ENCODE results near the gene OPN1SW.

OPN1SW gene

DNA sequence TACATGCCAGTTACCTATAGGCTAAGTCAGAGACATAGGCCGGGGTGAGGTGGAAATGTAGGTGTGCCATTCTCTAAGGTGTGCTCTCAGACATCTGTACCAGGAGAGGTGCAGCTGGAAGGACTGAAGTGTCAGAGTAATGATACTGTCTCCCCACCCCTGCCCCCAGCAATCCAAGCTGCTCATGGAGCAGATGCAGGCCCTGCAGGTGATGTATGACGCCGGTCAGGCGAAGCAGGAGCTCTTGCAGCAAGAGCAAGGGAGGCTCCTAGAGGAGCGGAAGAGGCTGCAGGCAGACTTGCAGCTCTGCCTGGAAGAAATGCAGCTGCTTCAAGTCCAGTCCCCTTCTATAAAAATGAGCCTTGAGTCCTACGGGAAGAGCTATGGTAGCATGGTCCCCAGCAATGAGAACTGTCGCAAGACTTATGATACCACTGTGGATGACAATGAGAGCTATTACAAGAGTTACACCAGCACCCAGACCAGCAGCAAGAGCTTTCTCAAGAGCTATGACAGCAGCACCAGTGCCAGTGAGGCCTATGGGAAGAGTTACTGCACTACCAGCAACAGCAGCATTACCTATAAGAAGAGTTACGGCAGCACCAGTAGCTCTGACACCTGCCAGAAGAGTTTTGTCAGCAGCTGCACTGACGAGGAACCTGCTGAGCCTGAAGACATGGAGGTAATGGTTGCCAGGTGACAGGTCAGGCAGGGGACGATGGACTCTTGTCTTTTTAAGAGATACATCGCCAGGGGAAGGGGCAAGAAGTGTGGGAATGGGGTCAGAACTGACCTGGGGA, 36.2 kb upstream of the OPN1SW start:
- CTCF ChIA-PET, result interaction anchor here (0.6 kb wide), 1 partner anchor 10 kb away, joined by 3 read pairs; no protein-coding TSS in a partner anchor
- TF ChIP-seq BHLHE40 (IDR thresholded peaks at IDR 0.05; ENCODE audit: borderline replicate concordance), result no peak
- no peak for TF ChIP-seq L3MBTL2 (conservative IDR thresholded peaks at IDR 0.05)
- TF ChIP-seq HDGF (IDR thresholded peaks at IDR 0.05; ENCODE audit: borderline replicate concordance), result no peak
- TF ChIP-seq FOXA1 (IDR thresholded peaks at IDR 0.05), result no peak
- no peak for TF ChIP-seq CTBP1 (IDR thresholded peaks at IDR 0.05; ENCODE audit: borderline replicate concordance)
- TF ChIP-seq SP1 (IDR thresholded peaks at IDR 0.05), result no peak
- no peak for TF ChIP-seq FOXM1 (IDR thresholded peaks at IDR 0.05; ENCODE audit: borderline replicate concordance)
- no peak for DNase-seq (ENCODE audit: extremely low spot score)
- POLR2A ChIA-PET, result no interaction called here

DNA sequence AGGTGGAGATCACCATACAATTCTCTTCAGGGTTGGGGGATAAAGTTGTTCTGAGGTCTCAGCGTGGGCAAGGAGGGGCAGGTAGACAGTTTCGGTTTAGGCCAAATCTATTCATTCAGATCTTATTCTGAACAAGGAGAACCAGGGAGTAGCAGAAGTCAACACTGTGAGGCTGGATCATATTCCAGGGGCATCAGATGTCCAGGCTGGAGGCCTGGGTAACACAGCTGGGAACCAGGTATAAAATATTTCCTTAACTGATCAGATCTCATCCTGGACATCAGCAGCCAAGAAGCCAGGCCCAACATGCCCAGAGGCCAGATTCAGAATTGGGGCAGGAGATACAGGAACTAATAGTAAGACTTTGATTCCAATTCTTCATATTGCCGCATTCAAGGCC, 35.4 kb upstream of the OPN1SW start:
- ChIA-PET CTCF (no interaction called here), POLR2A (no interaction called here)
- no peak for DNase-seq (ENCODE audit: extremely low spot score)

DNA sequence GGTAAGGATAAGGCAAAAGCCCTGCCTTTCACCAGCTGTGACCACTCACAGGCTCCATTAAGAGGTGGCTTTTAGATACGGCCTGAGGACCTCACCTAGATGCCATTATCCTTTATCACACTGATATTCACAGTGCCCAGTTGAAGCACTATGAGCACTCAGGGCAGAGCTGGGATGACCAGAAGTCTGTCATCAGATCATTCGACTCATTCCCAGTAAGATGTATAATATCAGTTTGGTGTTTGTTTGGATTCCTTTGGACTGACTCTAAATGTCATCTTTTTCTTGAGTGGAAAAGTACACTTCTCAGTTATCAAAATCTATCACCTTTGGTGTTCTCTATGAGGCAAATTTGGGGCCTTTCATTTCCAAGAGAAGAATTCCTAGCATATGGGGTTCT, 34.9 kb upstream of the OPN1SW start:
- DNase-seq (ENCODE audit: extremely low spot score), result no peak
- ChIA-PET CTCF (no interaction called here), POLR2A (no interaction called here)
- TF ChIP-seq, protein P1, sequence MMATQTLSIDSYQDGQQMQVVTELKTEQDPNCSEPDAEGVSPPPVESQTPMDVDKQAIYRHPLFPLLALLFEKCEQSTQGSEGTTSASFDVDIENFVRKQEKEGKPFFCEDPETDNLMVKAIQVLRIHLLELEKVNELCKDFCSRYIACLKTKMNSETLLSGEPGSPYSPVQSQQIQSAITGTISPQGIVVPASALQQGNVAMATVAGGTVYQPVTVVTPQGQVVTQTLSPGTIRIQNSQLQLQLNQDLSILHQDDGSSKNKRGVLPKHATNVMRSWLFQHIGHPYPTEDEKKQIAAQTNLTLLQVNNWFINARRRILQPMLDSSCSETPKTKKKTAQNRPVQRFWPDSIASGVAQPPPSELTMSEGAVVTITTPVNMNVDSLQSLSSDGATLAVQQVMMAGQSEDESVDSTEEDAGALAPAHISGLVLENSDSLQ (IDR thresholded peaks at IDR 0.05), result no peak
- TF ChIP-seq SUZ12 (IDR thresholded peaks at IDR 0.05), result no peak
- TF ChIP-seq FOXM1 (IDR thresholded peaks at IDR 0.05; ENCODE audit: borderline replicate concordance), result no peak
- no peak for TF ChIP-seq ZNF384 (IDR thresholded peaks at IDR 0.05)
- no peak for TF ChIP-seq CTBP1 (IDR thresholded peaks at IDR 0.05; ENCODE audit: borderline replicate concordance)
- TF ChIP-seq ELF4 (IDR thresholded peaks at IDR 0.05), result no peak
- TF ChIP-seq BHLHE40 (IDR thresholded peaks at IDR 0.05; ENCODE audit: borderline replicate concordance), result no peak
- TF ChIP-seq FOXK2 (IDR thresholded peaks at IDR 0.05), result no peak
- no peak for TF ChIP-seq SP1 (IDR thresholded peaks at IDR 0.05)

More for the DNA sequence above, 35.4 kb upstream of the OPN1SW start:
- no peak for TF ChIP-seq BHLHE40 (IDR thresholded peaks at IDR 0.05; ENCODE audit: borderline replicate concordance)
- TF ChIP-seq L3MBTL2 (conservative IDR thresholded peaks at IDR 0.05), result no peak
- TF ChIP-seq, protein P1 (IDR thresholded peaks at IDR 0.05), result no peak
- no peak for TF ChIP-seq SUZ12 (IDR thresholded peaks at IDR 0.05)
- no peak for TF ChIP-seq FOXA1 (IDR thresholded peaks at IDR 0.05)
- no peak for TF ChIP-seq ELF4 (IDR thresholded peaks at IDR 0.05)

DNA sequence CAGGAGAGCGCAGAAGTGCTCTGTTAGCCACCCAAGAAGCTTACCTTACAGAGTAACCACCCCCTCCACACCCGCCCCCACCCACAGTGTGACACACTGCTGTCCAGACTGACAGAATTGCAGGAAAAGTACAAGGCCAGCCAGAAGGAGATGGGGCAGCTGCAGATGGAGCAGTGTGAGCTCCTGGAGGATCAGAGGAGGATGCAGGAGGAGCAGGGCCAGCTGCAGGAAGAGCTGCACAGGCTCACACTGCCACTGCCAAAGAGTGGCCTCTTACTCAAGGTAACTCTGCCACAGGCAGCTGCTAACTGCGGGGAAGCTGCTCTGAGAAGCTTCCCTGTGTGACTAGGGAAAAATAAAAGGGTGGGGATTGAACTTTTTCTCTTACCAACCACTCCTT, 33.8 kb upstream of the OPN1SW start:
- CTCF ChIA-PET, result no interaction called here
- no peak for DNase-seq (ENCODE audit: extremely low spot score)
- TF ChIP-seq L3MBTL2 (conservative IDR thresholded peaks at IDR 0.05) (no peak), SUZ12 (IDR thresholded peaks at IDR 0.05) (no peak), LEF1 (IDR thresholded peaks at IDR 0.05; ENCODE audit: borderline replicate concordance) (no peak), SP1 (IDR thresholded peaks at IDR 0.05) (no peak), FOXA1 (IDR thresholded peaks at IDR 0.05) (no peak), NFRKB (IDR thresholded peaks at IDR 0.05) (no peak), ELF4 (IDR thresholded peaks at IDR 0.05) (no peak), CTBP1 (IDR thresholded peaks at IDR 0.05; ENCODE audit: borderline replicate concordance) (no peak), TARDBP (IDR thresholded peaks at IDR 0.05) (no peak), ARNT (IDR thresholded peaks at IDR 0.05) (no peak), FOXM1 (IDR thresholded peaks at IDR 0.05; ENCODE audit: borderline replicate concordance) (no peak), FOXK2 (IDR thresholded peaks at IDR 0.05) (no peak), ZNF384 (IDR thresholded peaks at IDR 0.05) (no peak), BHLHE40 (IDR thresholded peaks at IDR 0.05; ENCODE audit: borderline replicate concordance) (no peak), HDGF (IDR thresholded peaks at IDR 0.05; ENCODE audit: borderline replicate concordance) (no peak)
- TF ChIP-seq, protein P1 (IDR thresholded peaks at IDR 0.05), result no peak
- POLR2A ChIA-PET, result no interaction called here

DNA sequence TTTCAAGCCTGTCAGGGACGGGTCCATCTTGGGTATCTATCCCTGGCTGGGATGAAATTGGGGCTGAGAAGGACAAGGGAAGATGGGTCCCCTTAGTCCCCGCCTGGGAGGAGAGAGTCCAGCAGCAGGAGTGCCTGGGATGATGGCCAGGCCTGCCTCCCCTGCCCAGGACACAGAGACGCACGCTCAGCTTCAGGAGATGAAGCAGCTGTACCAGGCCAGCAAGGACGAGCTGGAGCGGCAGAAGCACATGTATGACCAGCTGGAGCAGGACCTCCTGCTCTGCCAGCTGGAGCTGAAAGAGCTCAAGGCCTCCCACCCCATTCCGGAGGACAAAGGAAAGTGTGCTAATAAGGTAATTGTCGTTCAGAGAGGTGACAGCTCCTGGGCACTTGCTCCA, 31.6 kb upstream of the OPN1SW start:
- ChIA-PET CTCF (interaction anchor here (0.8 kb wide), 1 partner anchor 15 kb away, joined by 3 read pairs; the partner anchor contains the start of gene CCDC136), POLR2A (interaction anchor here (1.0 to 1.6 kb wide), 2 partner anchors 16 to 68 kb away, joined by 3 to 4 read pairs; partner anchors contain the start of genes CALU and CCDC136)
- TF ChIP-seq FOXM1 (IDR thresholded peaks at IDR 0.05; ENCODE audit: borderline replicate concordance) (no peak), BHLHE40 (IDR thresholded peaks at IDR 0.05; ENCODE audit: borderline replicate concordance) (no peak), L3MBTL2 (conservative IDR thresholded peaks at IDR 0.05) (no peak), FOXA1 (IDR thresholded peaks at IDR 0.05) (no peak), ELF4 (IDR thresholded peaks at IDR 0.05) (no peak), SP1 (IDR thresholded peaks at IDR 0.05) (no peak), HDGF (IDR thresholded peaks at IDR 0.05; ENCODE audit: borderline replicate concordance) (no peak), LEF1 (IDR thresholded peaks at IDR 0.05; ENCODE audit: borderline replicate concordance) (no peak), ARNT (IDR thresholded peaks at IDR 0.05) (no peak), NFRKB (IDR thresholded peaks at IDR 0.05) (no peak)
- TF ChIP-seq, protein P1 (IDR thresholded peaks at IDR 0.05), result no peak
- no peak for DNase-seq (ENCODE audit: extremely low spot score)

DNA sequence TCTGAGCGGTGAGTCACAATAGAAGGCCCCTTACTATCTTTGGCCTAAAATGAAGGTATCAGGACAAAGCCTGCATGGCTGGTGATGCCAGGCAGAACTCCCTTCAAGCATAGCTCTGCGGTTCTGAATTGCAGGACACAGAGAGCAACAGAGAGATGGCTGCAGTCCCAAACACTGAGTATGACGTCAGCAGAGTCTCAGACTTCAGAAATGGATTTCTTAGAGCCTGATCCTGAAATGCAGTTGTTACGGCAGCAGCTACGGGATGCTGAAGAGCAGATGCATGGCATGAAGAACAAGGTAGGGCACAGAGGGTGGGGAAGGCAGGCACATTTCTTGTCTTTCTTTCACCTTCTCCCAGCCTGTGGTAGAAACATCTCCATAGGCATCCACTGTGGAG, 29.6 kb upstream of the OPN1SW start:
- CTCF ChIA-PET, result no interaction called here
- no peak for DNase-seq (ENCODE audit: extremely low spot score)
- POLR2A ChIA-PET, result no interaction called here
- TF ChIP-seq L3MBTL2 (conservative IDR thresholded peaks at IDR 0.05) (no peak), FOXM1 (IDR thresholded peaks at IDR 0.05; ENCODE audit: borderline replicate concordance) (no peak)

Data from HEK293T (cell line).